ENCODE data around the gene BICDL2.
A peak's percentile ranks its signal among the peaks of the same experiment; 100 is the strongest.
"Not testable (repeated sequence)": the region's sequence is repeated elsewhere in the genome, so short reads cannot be mapped to it uniquely, and the experiment has no call there.

BICDL2 gene

GRCh38 chr16:3071655-3072054 lies 34.9 kb upstream of the BICDL2 start:
- TF ChIP-seq CTCF (IDR thresholded peaks at IDR 0.05; ENCODE audit: unreplicated experiment in 3 of 3): no peak
- peaks cover 13% of the 10 kb centered on the region for H3K4me1 Mint-ChIP-seq
- H3K27me3 Mint-ChIP-seq (ENCODE audit: low read depth): peaks cover 19% of the 10 kb centered on the region
- H3K4me3 Mint-ChIP-seq: no peak overlapping the region
- H3K27ac Mint-ChIP-seq: no peak overlapping the region
- H3K36me3 Mint-ChIP-seq (ENCODE audit: low read depth): no peaks in the 10 kb centered on the region
- no peaks in the 10 kb centered on the region for H3K9me3 Mint-ChIP-seq

GRCh38 chr16:3070608-3071111 lies 33.9 kb upstream of the BICDL2 start:
- H3K27me3 Mint-ChIP-seq (ENCODE audit: low read depth): peaks cover 16% of the 10 kb centered on the region
- H3K4me1 Mint-ChIP-seq: peaks cover 16% of the 10 kb centered on the region
- H3K36me3 Mint-ChIP-seq (ENCODE audit: low read depth): no peaks in the 10 kb centered on the region
- H3K4me3 Mint-ChIP-seq: peak overlapping the region in 1 of 3 experiments; percentile 39
- no peaks in the 10 kb centered on the region for H3K9me3 Mint-ChIP-seq
- TF ChIP-seq CTCF (IDR thresholded peaks at IDR 0.05; ENCODE audit: unreplicated experiment in 3 of 3): no peak
- H3K27ac Mint-ChIP-seq: no peak overlapping the region

GRCh38 chr16:3069146-3069545 lies 32.4 kb upstream of the BICDL2 start:
- Mint-ChIP-seq H3K4me1 (peaks cover 21% of the 10 kb centered on the region), H3K4me3 (peak overlapping the region in 1 of 3 experiments; percentile 45), H3K27me3 (ENCODE audit: low read depth) (peaks cover 11% of the 10 kb centered on the region)
- not testable (repeated sequence) for H3K9me3 Mint-ChIP-seq; H3K36me3 Mint-ChIP-seq (ENCODE audit: low read depth); H3K27ac Mint-ChIP-seq

GRCh38 chr16:3068487-3068886 lies 31.7 kb upstream of the BICDL2 start:
- TF ChIP-seq CTCF (IDR thresholded peaks at IDR 0.05; ENCODE audit: unreplicated experiment in 3 of 3): no peak
- H3K4me1 Mint-ChIP-seq: peaks cover 25% of the 10 kb centered on the region
- H3K4me3 Mint-ChIP-seq: peak overlapping the region in 1 of 3 experiments; percentile 26
- H3K27me3 Mint-ChIP-seq (ENCODE audit: low read depth): peaks cover 4% of the 10 kb centered on the region
- no peaks in the 10 kb centered on the region for H3K9me3 Mint-ChIP-seq
- H3K27ac Mint-ChIP-seq: no peak overlapping the region
- H3K36me3 Mint-ChIP-seq (ENCODE audit: low read depth): no peaks in the 10 kb centered on the region

GRCh38 chr16:3066440-3066748 lies 29.6 kb upstream of the BICDL2 start:
- Mint-ChIP-seq H3K27ac (no peak overlapping the region), H3K27me3 (ENCODE audit: low read depth) (peaks cover 4% of the 10 kb centered on the region), H3K4me3 (peak overlapping the region in 2 of 3 experiments; percentile 86 to 94), H3K4me1 (peaks cover 30% of the 10 kb centered on the region), H3K9me3 (no peaks in the 10 kb centered on the region), H3K36me3 (ENCODE audit: low read depth) (no peaks in the 10 kb centered on the region)
- TF ChIP-seq CTCF (IDR thresholded peaks at IDR 0.05; ENCODE audit: unreplicated experiment in 3 of 3): no peak

- Mint-ChIP-seq H3K4me1 (peaks cover 30% of the 10 kb centered on the region), H3K27ac (no peak overlapping the region), H3K4me3 (peak overlapping the region; percentile 28 to 94 (median 86)), H3K36me3 (ENCODE audit: low read depth) (no peaks in the 10 kb centered on the region), H3K27me3 (ENCODE audit: low read depth) (peaks cover 4% of the 10 kb centered on the region), H3K9me3 (no peaks in the 10 kb centered on the region)
- no peak for TF ChIP-seq CTCF (IDR thresholded peaks at IDR 0.05; ENCODE audit: unreplicated experiment in 3 of 3)
Measured at GRCh38 chr16:3065742-3066439, 29.1 kb upstream of the BICDL2 start.
